COLO829 (cell line): ENCODE results near the gene ITGB6.
A peak's percentile ranks its signal among the peaks of the same experiment; 100 is the strongest.
"Not testable (repeated sequence)": the region's sequence is repeated elsewhere in the genome, so short reads cannot be mapped to it uniquely, and the experiment has no call there.

Experiments used
- DNase-seq: peaks from one replicate; pipeline ENCODE4 v3.0.0; 2012; ENCODE audit warnings: low spot score

Gene ITGB6

GRCh38 chr2:160181146-160181836 lies 18.8 kb downstream of the ITGB6 start:
- DNase-seq: not testable (repeated sequence)

- DNase-seq: not testable (repeated sequence)
These were observed 19.4 kb downstream of the ITGB6 start for GRCh38 chr2:160180690-160181089.

- no peak for DNase-seq
These were observed 19.9 kb downstream of the ITGB6 start for GRCh38 chr2:160180172-160180571.

GRCh38 chr2:160175169-160176134 lies 24.6 kb downstream of the ITGB6 start:
- DNase-seq: no peak

- DNase-seq: no peak
These were observed 25.8 kb downstream of the ITGB6 start for GRCh38 chr2:160174322-160174721.

GRCh38 chr2:160169988-160170387 lies 30.1 kb downstream of the ITGB6 start:
- no peak for DNase-seq

- no peak for DNase-seq
These were observed 30.6 kb downstream of the ITGB6 start for GRCh38 chr2:160169471-160169870.

GRCh38 chr2:160168878-160169277 lies 31.2 kb downstream of the ITGB6 start:
- DNase-seq: no peak

GRCh38 chr2:160167089-160167740 lies 32.9 kb downstream of the ITGB6 start:
- DNase-seq: no peak

- DNase-seq: peak; percentile 63
These were observed 34.1 kb downstream of the ITGB6 start for GRCh38 chr2:160165996-160166395.

- no peak for DNase-seq
These were observed 35.0 kb downstream of the ITGB6 start for GRCh38 chr2:160165081-160165480.

GRCh38 chr2:160157861-160158829 lies 41.9 kb downstream of the ITGB6 start:
- DNase-seq: no peak

- no peak for DNase-seq
These were observed 43.4 kb downstream of the ITGB6 start for GRCh38 chr2:160156665-160157064.

GRCh38 chr2:160156100-160156499 lies 44.0 kb downstream of the ITGB6 start:
- DNase-seq: no peak

- not testable (repeated sequence) for DNase-seq
These were observed 51.7 kb downstream of the ITGB6 start for GRCh38 chr2:160148419-160148818.

- no peak for DNase-seq
These were observed 54.6 kb downstream of the ITGB6 start for GRCh38 chr2:160145471-160145870.

GRCh38 chr2:160144280-160144990 lies 55.6 kb downstream of the ITGB6 start:
- no peak for DNase-seq

- DNase-seq: no peak
These were observed 57.6 kb downstream of the ITGB6 start for GRCh38 chr2:160142472-160142871.

GRCh38 chr2:160141912-160142311 lies 58.2 kb downstream of the ITGB6 start:
- no peak for DNase-seq

- DNase-seq: no peak
These were observed 58.7 kb downstream of the ITGB6 start for GRCh38 chr2:160141419-160141818.

- no peak for DNase-seq
These were observed 59.6 kb downstream of the ITGB6 start for GRCh38 chr2:160140471-160140870.
